IMR-90 (cell line): ENCODE measurements around the gene LEPROT. TPM values are rescaled to one million over a fixed set of nuclear protein-coding genes. Genes with fewer than 3 reads are reported as not detected.

Experiments used
- ATAC-seq: fragments of 200-7000 bp; cut with Tn5 transposase; 2 replicates; pipeline ENCODE4 v1.9.1; 2020; ENCODE audit warnings: low read depth, mild to moderate bottlenecking, moderate library complexity
- BruUV-seq: library from RNA; stranded (reverse); fragments of 400-500 nt; replicated peaks from 2 replicates; lab custom pipeline; 2021; lab: Mats Ljungman, UMichigan
- CTCF ChIA-PET: fragments of 300-600 bp; formaldehyde crosslinking; extraction: SDS; loops from one replicate; lab custom pipeline; 2021; ENCODE audit warnings: antibody characterized with exemption; lab: Yijun Ruan, JAX
- POLR2A ChIA-PET: fragments of 300-600 bp; sonication (Branson Sonifier 250); formaldehyde crosslinking; loops from one replicate; lab custom pipeline; 2022; ENCODE audit warnings: antibody characterized with exemption; ENCODE audit not compliant: unreplicated experiment; lab: Charles Lee
- DNase-seq: peaks from one replicate; pipeline ENCODE4 v3.0.0; 2013
- H2AFZ ChIP-seq: replicated peaks from 2 replicates; pipeline ENCODE3; 2013; ENCODE audit warnings: low read length, mild to moderate bottlenecking; ENCODE audit not compliant: poor library complexity
- H2AK5ac ChIP-seq: 2 replicates; pipeline ENCODE4 v1.6.1; 2013; ENCODE audit warnings: low read depth, low read length, inconsistent platforms
- H2AK9ac ChIP-seq: replicated peaks from 2 replicates; pipeline ENCODE3; 2013; ENCODE audit warnings: mild to moderate bottlenecking, low read depth, low read length, moderate library complexity; ENCODE audit not compliant: poor library complexity
- H2BK120ac ChIP-seq: 2 replicates; pipeline ENCODE4 v1.6.1; 2013; ENCODE audit warnings: low read depth, low read length, inconsistent platforms
- H2BK15ac ChIP-seq: 3 replicates; pipeline ENCODE4 v1.6.1; 2013; ENCODE audit warnings: low read depth, low read length, inconsistent platforms
- H2BK20ac ChIP-seq: 2 replicates; pipeline ENCODE4 v1.6.1; 2013; ENCODE audit warnings: low read depth, mild to moderate bottlenecking, inconsistent platforms, low read length, moderate library complexity
- H2BK5ac ChIP-seq: 2 replicates; pipeline ENCODE4 v1.6.1; 2013; ENCODE audit warnings: mild to moderate bottlenecking, low read depth, low read length, inconsistent platforms; ENCODE audit not compliant: poor library complexity, severe bottlenecking
- H3K14ac ChIP-seq: replicated peaks from 2 replicates; pipeline ENCODE4 v1.6.1; 2013; ENCODE audit warnings: low read depth, low read length, inconsistent platforms
- H3K18ac ChIP-seq: 2 replicates; pipeline ENCODE4 v1.6.1; 2013; ENCODE audit warnings: low read depth, low read length, control low read depth
- H3K23ac ChIP-seq: 2 replicates; pipeline ENCODE4 v1.6.1; 2013; ENCODE audit warnings: low read depth, low read length, inconsistent platforms
- H3K27ac ChIP-seq: 2 replicates; pipeline ENCODE4 v1.5.1; 2013; ENCODE audit warnings: mild to moderate bottlenecking, control low read depth, low read length; ENCODE audit not compliant: insufficient read depth
- H3K27me3 ChIP-seq: 2 replicates; pipeline ENCODE4 v1.6.1; 2013; ENCODE audit warnings: low read length; ENCODE audit not compliant: control insufficient read depth, insufficient read depth
- H3K36me3 ChIP-seq: 2 replicates; pipeline ENCODE4 v1.6.1; 2013; ENCODE audit warnings: low read length, mixed read lengths; ENCODE audit not compliant: control insufficient read depth, insufficient read depth
- H3K4ac ChIP-seq: 2 replicates; pipeline ENCODE4 v1.6.1; 2013; ENCODE audit warnings: low read depth, low read length, inconsistent platforms
- H3K4me1 ChIP-seq: 2 replicates; pipeline ENCODE4 v1.6.1; 2013; ENCODE audit warnings: low read length, mixed read lengths; ENCODE audit not compliant: control insufficient read depth, insufficient read depth
- H3K4me2 ChIP-seq: 2 replicates; pipeline ENCODE4 v1.6.1; 2013; ENCODE audit warnings: low read depth, mild to moderate bottlenecking, control low read depth, low read length, moderate library complexity
- H3K4me3 ChIP-seq: 2 replicates; pipeline ENCODE4 v1.5.1; 2013; ENCODE audit warnings: low read depth, mild to moderate bottlenecking, control low read depth, low read length, moderate library complexity; ENCODE audit not compliant: insufficient read depth
- H3K56ac ChIP-seq: 2 replicates; pipeline ENCODE4 v1.6.1; 2013; ENCODE audit warnings: low read length, inconsistent platforms; ENCODE audit not compliant: insufficient read depth; ENCODE audit errors: extremely low read depth
- H3K79me1 ChIP-seq, 2 experiments: 2 replicates each; pipeline ENCODE4 v1.6.1; 2013; ENCODE audit warnings: low read length in 2 of 2, inconsistent platforms in 1 of 2, low read depth in 1 of 2
- H3K9ac ChIP-seq: 2 replicates; pipeline ENCODE4 v1.6.1; 2013; ENCODE audit warnings: low read depth, low read length, control low read depth
- H3K9me1 ChIP-seq: 2 replicates; pipeline ENCODE4 v1.6.1; 2013; ENCODE audit warnings: low read length, inconsistent platforms; ENCODE audit not compliant: insufficient read depth
- H3K9me3 ChIP-seq: 2 replicates; pipeline ENCODE4 v1.6.1; 2013; ENCODE audit warnings: low read length; ENCODE audit not compliant: control insufficient read depth, insufficient read depth
- H4K20me1 ChIP-seq: 2 replicates; pipeline ENCODE4 v1.6.1; 2013; ENCODE audit warnings: low read length, inconsistent platforms; ENCODE audit not compliant: insufficient read depth
- H4K5ac ChIP-seq: 2 replicates; pipeline ENCODE4 v1.6.1; 2013; ENCODE audit warnings: mild to moderate bottlenecking, low read depth, low read length, control low read depth
- H4K8ac ChIP-seq, 2 experiments: 2 replicates each; pipeline ENCODE4 v1.6.1; 2013; ENCODE audit warnings: low read depth in 2 of 2, low read length in 2 of 2, control low read depth in 1 of 2, inconsistent platforms in 1 of 2
- H4K91ac ChIP-seq: 2 replicates; pipeline ENCODE4 v1.6.1; 2013; ENCODE audit warnings: low read depth, low read length, inconsistent platforms; ENCODE audit not compliant: insufficient read depth
- BHLHE40 ChIP-seq: fragments of 150-350 bp; IDR thresholded peaks from 2 replicates; pipeline ENCODE4 v1.6.1; 2016; ENCODE audit warnings: mild to moderate bottlenecking, low read depth, low read length
- CEBPB ChIP-seq: IDR thresholded peaks from 2 replicates; pipeline ENCODE4 v1.6.1; 2012; ENCODE audit warnings: low read depth, low read length, improper control_type of control experiment
- CHD1 ChIP-seq: IDR thresholded peaks from 2 replicates; pipeline ENCODE4 v1.6.1; 2012; ENCODE audit warnings: low read depth, low read length, improper control_type of control experiment
- FOS ChIP-seq: fragments of 150-350 bp; IDR thresholded peaks from 2 replicates; pipeline ENCODE4 v1.6.1; 2016; ENCODE audit warnings: low read depth, low read length
- MAZ ChIP-seq: IDR thresholded peaks from 2 replicates; pipeline ENCODE4 v1.6.1; 2012; ENCODE audit warnings: low read depth, mild to moderate bottlenecking, low read length, improper control_type of control experiment, moderate library complexity, borderline replicate concordance
- MXI1 ChIP-seq: IDR thresholded peaks from 2 replicates; pipeline ENCODE4 v1.6.1; 2012; ENCODE audit warnings: low read depth, mild to moderate bottlenecking, low read length, moderate library complexity, borderline replicate concordance
- NFE2L2 ChIP-seq: fragments of 150-350 bp; IDR thresholded peaks from 2 replicates; pipeline ENCODE4 v1.6.1; 2016; ENCODE audit warnings: low read depth, mild to moderate bottlenecking, low read length
- POLR2A ChIP-seq: IDR thresholded peaks from 2 replicates; pipeline ENCODE4 v1.6.1; 2012; ENCODE audit warnings: mild to moderate bottlenecking, low read depth, low read length
- RAD21 ChIP-seq: IDR thresholded peaks from 2 replicates; pipeline ENCODE4 v1.6.1; 2012; ENCODE audit warnings: low read length, improper control_type of control experiment
- RCOR1 ChIP-seq: IDR thresholded peaks from 2 replicates; pipeline ENCODE4 v1.6.1; 2012; ENCODE audit warnings: mild to moderate bottlenecking, low read length, improper control_type of control experiment; ENCODE audit not compliant: insufficient replicate concordance
- SMC3 ChIP-seq: fragments of 150-350 bp; IDR thresholded peaks from 2 replicates; pipeline ENCODE4 v1.6.1; 2016; ENCODE audit warnings: low read depth, mild to moderate bottlenecking, antibody characterized with exemption, low read length, moderate library complexity
- WGBS, 2 experiments: methylation state at CpG; one replicate each; pipeline versions ENCODE4 v1.1.5 to v1.1.7; 2013; ENCODE audit warnings: missing lambda C conversion rate in 2 of 2; ENCODE audit not compliant: insufficient read length in 1 of 2; ENCODE audit errors: extremely low coverage in 2 of 2; 5-methylcytosine and 5-hydroxymethylcytosine counted together
- dilution Hi-C: fragments of 300-500 bp; cut with HindIII; formaldehyde crosslinking; loops from one replicate; pipeline ENCODE4 v1.14.3; 2018; ENCODE audit warnings: low sequenced_read_pairs; ENCODE audit not compliant: unreplicated experiment
- in situ Hi-C: fragments of 300-500 bp; cut with MboI; formaldehyde crosslinking; loops from 3 replicates; pipeline ENCODE4 v1.14.3; 2019; ENCODE audit warnings: low sequenced_read_pairs, inconsistent platforms, mixed read lengths
- intact Hi-C: fragments of 100-400 bp; cut with micrococcal nuclease; formaldehyde crosslinking; loops from 2 replicates; pipeline ENCODE4 v1.10.0; 2022
- polyA plus RNA-seq, 3 experiments: library from polyadenylated mRNA; depleted of rRNA; stranded (reverse); fragments of >200 nt; gene quantifications; 2 replicates each; pipeline ENCODE4 v1.2.3, GENCODE V29; 2012; ENCODE audit warnings: low replicate concordance in 1 of 3
- total RNA-seq: library from RNA; depleted of rRNA; stranded (reverse); fragments of >200 nt; gene quantifications from 2 replicates; pipeline ENCODE4 v1.2.3, GENCODE V29; 2012
- TF ChIP-seq, protein P1 (sequence below): fragments of 150-350 bp; IDR thresholded peaks from 2 replicates; pipeline ENCODE4 v1.6.1; 2016; ENCODE audit warnings: low read depth, mild to moderate bottlenecking, low read length, moderate library complexity, borderline replicate concordance
- TF ChIP-seq, protein P2 (sequence below): fragments of 150-350 bp; IDR thresholded peaks from 2 replicates; pipeline ENCODE4 v1.6.1; 2017; ENCODE audit warnings: mild to moderate bottlenecking, antibody characterized with exemption, low read length, low read depth
- TF ChIP-seq, protein P3 (sequence below): conservative IDR thresholded peaks from 2 replicates; pipeline ENCODE4 v1.5.1; 2012; ENCODE audit warnings: mild to moderate bottlenecking, low read depth, low read length, improper control_type of control experiment

LEPROT gene
- total and polyA plus RNA-seq, 2 of the 4 experiments (the other 2 are of a cell fraction), result 21.0 to 40.2 TPM

DNA sequence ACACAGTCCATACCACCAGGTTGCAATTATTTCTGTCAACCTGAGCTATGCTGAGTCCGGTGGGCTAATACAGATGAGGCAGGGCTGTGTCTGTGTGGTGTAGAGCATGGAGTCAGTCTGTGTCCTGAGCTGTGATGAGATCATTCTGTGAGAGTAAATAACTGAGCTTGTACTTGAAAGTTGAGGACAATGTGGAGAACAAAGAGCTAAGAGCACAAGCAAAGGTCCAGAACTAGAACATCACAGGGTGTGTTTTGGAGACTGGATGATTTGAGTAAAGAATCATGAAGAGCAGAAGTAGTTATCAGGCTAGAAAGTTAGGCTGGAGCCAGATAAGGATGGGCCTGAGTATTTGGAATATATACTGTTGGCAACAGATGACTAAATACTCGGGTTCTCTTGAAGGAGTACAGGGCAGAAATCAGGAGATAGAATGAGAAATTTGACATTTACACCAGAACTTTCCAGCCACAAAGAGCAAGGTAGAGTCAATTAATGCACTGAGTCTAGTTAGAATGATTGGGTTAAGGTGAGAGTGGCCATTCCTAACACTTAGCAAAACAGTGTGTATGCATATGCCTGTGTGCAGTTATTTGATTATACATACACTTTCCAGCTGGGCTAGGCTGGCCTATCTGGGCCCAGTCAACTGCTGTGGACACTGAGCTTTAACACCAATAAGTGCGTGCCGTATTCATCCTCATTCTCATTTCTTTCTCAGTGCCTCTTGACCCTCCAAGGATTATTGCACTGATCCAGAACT lies 48.8 kb downstream of the LEPROT start:
- Histone ChIP-seq H3K4me2 (no peak overlapping the region), H4K91ac (no peak overlapping the region), H2AK5ac (no peak overlapping the region), H3K27me3 (no peaks in the 10 kb centered on the region), H3K4ac (no peak overlapping the region), H3K18ac (no peak overlapping the region), H3K9me1 (peaks cover 9% of the 10 kb centered on the region; the same call in 1 of the 2 replicates), H3K56ac (no peak overlapping the region), H4K5ac (no peak overlapping the region), H3K27ac (no peak overlapping the region), H3K14ac (no peak overlapping the region), H2BK120ac (no peak overlapping the region), H3K9ac (no peak overlapping the region), H3K4me3 (no peak overlapping the region), H3K79me1 (no peaks in the 10 kb centered on the region; a peak in 1 of 4 replicates), H2BK5ac (no peak overlapping the region), H2AFZ (no peak overlapping the region), H2AK9ac (peak overlapping the region; percentile 35), H3K36me3 (no peaks in the 10 kb centered on the region), H3K9me3 (no peaks in the 10 kb centered on the region), H2BK15ac (no peak overlapping the region), H4K20me1 (no peaks in the 10 kb centered on the region), H3K23ac (no peak overlapping the region), H2BK20ac (no peak overlapping the region), H4K8ac (no peak overlapping the region), H3K4me1 (peaks cover 8% of the 10 kb centered on the region)
- TF ChIP-seq BHLHE40, result no peak
- TF ChIP-seq POLR2A, result no peak
- TF ChIP-seq MAZ, result no peak
- no peak for TF ChIP-seq CHD1
- TF ChIP-seq MXI1, result no peak
- TF ChIP-seq, protein P1, sequence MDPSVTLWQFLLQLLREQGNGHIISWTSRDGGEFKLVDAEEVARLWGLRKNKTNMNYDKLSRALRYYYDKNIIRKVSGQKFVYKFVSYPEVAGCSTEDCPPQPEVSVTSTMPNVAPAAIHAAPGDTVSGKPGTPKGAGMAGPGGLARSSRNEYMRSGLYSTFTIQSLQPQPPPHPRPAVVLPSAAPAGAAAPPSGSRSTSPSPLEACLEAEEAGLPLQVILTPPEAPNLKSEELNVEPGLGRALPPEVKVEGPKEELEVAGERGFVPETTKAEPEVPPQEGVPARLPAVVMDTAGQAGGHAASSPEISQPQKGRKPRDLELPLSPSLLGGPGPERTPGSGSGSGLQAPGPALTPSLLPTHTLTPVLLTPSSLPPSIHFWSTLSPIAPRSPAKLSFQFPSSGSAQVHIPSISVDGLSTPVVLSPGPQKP, result no peak
- TF ChIP-seq, protein P2, sequence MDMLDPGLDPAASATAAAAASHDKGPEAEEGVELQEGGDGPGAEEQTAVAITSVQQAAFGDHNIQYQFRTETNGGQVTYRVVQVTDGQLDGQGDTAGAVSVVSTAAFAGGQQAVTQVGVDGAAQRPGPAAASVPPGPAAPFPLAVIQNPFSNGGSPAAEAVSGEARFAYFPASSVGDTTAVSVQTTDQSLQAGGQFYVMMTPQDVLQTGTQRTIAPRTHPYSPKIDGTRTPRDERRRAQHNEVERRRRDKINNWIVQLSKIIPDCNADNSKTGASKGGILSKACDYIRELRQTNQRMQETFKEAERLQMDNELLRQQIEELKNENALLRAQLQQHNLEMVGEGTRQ, result no peak
- TF ChIP-seq RAD21, result no peak
- TF ChIP-seq NFE2L2, result no peak
- TF ChIP-seq RCOR1, result no peak
- no peak for TF ChIP-seq CEBPB
- TF ChIP-seq FOS, result no peak
- TF ChIP-seq SMC3, result no peak
- TF ChIP-seq, protein P3, sequence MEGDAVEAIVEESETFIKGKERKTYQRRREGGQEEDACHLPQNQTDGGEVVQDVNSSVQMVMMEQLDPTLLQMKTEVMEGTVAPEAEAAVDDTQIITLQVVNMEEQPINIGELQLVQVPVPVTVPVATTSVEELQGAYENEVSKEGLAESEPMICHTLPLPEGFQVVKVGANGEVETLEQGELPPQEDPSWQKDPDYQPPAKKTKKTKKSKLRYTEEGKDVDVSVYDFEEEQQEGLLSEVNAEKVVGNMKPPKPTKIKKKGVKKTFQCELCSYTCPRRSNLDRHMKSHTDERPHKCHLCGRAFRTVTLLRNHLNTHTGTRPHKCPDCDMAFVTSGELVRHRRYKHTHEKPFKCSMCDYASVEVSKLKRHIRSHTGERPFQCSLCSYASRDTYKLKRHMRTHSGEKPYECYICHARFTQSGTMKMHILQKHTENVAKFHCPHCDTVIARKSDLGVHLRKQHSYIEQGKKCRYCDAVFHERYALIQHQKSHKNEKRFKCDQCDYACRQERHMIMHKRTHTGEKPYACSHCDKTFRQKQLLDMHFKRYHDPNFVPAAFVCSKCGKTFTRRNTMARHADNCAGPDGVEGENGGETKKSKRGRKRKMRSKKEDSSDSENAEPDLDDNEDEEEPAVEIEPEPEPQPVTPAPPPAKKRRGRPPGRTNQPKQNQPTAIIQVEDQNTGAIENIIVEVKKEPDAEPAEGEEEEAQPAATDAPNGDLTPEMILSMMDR, result no peak
- in situ Hi-C loops (no loop called here), dilution Hi-C loops (no loop called here), intact Hi-C loops (no loop called here)
- no TSS peak for BruUV-seq
- ATAC-seq (peak; percentile 51), DNase-seq (peak; percentile 34)
- WGBS, 2 experiments, result 79% methylated on average over 3 of the region's 4 CpGs; no CpG with 5 or more reads in 1 of the 2 experiments
- CTCF ChIA-PET, result interaction anchor here (2.2 kb wide), 1 partner anchor 10 kb away, joined by 11 read pairs; no protein-coding TSS in a partner anchor
- POLR2A ChIA-PET, result no interaction called here
